OCI-LY1 (cell line): ENCODE measurements around the gene IGFBP2.

Source experiments
- CTCF ChIP-seq: fragments of 200-600 bp; sonication (generic), shearing (Covaris generic); IDR thresholded peaks from 2 replicates; pipeline ENCODE4 v1.5.1; 2017; ENCODE audit warnings: mild to moderate bottlenecking, antibody characterized with exemption, low read length, moderate library complexity, mixed read lengths
- EZH2 ChIP-seq: fragments of 200-600 bp; sonication (generic), shearing (Covaris generic); IDR thresholded peaks from 2 replicates; pipeline ENCODE4 v1.8.0; 2017; ENCODE audit warnings: borderline replicate concordance, mixed run types, mild to moderate bottlenecking, antibody characterized with exemption, low read length, moderate library complexity, mixed read lengths

- TF ChIP-seq CTCF (no peak), EZH2 (no peak)
These were observed 24.8 kb downstream of the IGFBP2 start for GRCh38 chr2:216657980-216658379.
